ENCODE measurements around the gene TCP10L.

DNA sequence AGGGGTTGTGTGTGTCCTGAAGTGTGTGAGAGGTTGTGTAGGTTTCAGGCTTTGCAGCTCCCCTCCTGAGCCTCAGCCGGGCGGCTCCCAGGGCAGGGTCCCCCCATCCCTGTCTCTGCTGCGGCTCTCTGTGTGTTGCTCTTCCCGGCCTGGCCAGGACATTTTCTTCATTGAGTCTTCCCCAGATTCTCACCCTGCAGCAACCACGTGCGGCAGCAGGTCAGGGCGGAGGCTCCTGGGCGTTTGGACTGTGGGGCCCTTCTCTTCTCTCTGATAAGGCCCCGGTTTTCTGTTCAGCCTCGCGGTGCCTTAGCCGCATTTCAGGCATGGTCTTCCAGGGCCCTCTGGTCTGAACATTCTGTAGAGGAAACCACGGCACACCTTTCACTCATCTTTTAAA lies 1.8 kb upstream of the TCP10L start:
- TF ChIP-seq, protein P1, sequence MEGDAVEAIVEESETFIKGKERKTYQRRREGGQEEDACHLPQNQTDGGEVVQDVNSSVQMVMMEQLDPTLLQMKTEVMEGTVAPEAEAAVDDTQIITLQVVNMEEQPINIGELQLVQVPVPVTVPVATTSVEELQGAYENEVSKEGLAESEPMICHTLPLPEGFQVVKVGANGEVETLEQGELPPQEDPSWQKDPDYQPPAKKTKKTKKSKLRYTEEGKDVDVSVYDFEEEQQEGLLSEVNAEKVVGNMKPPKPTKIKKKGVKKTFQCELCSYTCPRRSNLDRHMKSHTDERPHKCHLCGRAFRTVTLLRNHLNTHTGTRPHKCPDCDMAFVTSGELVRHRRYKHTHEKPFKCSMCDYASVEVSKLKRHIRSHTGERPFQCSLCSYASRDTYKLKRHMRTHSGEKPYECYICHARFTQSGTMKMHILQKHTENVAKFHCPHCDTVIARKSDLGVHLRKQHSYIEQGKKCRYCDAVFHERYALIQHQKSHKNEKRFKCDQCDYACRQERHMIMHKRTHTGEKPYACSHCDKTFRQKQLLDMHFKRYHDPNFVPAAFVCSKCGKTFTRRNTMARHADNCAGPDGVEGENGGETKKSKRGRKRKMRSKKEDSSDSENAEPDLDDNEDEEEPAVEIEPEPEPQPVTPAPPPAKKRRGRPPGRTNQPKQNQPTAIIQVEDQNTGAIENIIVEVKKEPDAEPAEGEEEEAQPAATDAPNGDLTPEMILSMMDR (IDR thresholded peaks at IDR 0.05), result no peak
- TF ChIP-seq POLR2AphosphoS5 (IDR thresholded peaks at IDR 0.05), result no peak
- TF ChIP-seq POLR2A (IDR thresholded peaks at IDR 0.05), result no peak
